Right hindlimb (tissue), 1 donor: ENCODE data around the gene ERICH2.
"Not testable (repeated sequence)": the region's sequence is repeated elsewhere in the genome, so short reads cannot be mapped to it uniquely, and the experiment has no call there.

ENCODE experiments used
- DNase-seq: peaks from one replicate; pipeline ENCODE4 v3.0.0-alpha.2; 2018

ERICH2 gene, protein sequence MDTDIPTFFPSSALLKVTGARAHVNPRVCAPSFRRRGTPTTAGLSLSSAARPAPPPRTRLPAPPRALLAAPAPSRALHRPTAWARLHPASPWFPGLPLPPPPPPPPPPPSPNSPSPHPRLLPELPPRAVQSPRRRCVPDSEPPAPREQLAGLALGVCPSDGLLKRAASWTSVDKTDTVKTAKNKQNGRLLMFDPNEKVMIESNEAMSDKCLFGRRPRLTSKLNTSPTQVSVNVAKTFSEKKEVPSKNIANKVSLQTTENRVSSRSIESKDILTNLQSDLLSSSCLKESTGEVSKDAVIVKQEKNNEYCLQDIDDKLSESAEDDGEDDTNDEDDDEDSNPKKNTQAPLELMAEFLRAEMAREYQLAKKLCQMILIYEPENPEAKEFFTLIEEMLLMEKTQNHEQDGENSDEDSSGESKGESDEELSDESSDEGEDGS

DNA sequence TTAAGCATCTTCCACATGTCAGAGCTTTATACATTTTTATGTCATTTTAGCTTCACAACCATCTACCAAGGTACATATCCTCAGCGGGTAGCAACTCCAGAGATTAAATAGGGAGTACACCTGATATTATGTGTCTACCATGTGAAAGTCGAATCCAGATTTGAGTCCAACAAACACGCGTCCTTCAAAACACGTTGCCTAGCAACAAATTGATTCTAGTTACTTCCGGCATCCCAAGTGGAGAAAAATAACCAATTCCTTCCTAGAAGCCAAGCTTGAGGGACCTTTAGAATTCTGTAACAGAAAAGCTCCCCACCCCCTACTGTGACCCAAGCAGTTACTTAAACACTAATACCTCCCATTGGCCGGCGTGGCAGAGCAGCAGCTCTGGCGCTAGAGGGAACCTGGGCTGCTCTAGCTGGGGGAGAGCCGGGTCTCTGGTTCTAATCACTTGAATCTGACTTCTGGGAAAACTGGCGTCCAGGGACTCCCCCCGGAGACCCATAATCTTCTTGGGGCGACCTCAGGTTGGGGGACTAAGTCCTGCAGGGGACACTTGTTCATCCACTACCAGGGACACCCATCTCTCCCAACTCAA is at the start of gene ERICH2:
Gene ERICH2, plus strand, starts transcription at position 371 of the 598 bp plus-strand sequence. CDS start 304 bp downstream, outside the sequence.
- peak; percentile 58 for DNase-seq

DNA sequence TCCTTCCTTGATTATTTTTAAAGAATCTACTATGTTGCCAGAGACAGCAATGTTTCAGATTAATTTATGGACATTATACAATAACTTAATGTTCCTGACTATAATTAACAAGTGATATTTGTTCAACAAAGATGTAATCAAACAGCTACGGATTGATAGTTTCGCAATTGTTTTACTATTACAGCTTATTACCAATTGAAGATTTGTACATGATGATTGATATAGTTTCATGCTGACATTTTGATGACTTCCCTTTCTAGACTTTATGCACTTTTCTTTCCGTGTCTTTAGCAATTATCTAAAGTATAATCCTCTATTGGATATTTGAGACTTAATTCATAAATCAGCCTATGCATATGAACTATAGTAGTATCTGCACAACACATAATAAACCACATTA is 48.5 kb upstream of the ERICH2 start:
- no peak for DNase-seq

DNA sequence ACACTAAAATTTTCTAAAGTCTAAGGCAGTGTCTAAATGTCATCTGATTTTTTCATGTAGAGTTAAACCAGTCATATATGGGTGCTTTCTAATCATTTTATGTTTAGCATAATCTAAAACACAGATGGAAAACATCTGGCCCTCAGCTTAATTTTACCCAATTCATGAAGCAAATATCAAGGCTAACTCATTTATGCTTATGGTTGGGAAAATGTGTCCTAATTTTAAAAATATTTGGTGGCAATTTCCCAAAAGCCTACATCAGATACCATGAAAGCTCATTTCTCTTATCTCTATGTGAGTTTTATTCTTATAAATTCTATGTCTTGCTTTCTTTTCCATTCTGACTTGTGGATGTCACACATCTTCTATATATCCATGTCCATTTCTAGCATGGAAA is 47.9 kb upstream of the ERICH2 start:
- no peak for DNase-seq

DNA sequence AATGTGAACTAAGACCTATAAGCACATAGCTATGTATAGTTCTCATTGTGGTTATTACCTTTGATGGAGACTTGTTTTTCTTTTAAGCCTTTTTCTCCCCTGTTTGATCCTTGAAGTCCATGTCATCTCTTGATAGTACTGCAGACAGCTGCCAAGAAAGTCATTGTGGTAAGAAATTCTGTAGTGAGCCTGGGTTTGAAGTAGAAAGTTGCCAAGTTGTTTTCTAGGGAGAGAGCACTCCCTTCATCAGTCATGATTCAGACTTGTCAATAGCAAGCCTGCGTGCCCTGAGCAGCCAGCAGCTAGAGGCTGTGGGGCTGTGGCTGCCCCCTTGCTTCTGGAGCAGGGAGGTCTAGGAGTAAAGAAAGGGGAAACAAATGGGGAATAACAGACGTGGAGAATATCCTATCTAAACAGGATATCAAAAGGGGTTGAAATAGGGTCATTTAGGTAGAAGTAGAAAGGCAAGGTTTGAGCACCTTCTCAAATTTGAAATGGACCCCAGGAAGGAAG is 46.7 kb upstream of the ERICH2 start:
- DNase-seq = no peak

DNA sequence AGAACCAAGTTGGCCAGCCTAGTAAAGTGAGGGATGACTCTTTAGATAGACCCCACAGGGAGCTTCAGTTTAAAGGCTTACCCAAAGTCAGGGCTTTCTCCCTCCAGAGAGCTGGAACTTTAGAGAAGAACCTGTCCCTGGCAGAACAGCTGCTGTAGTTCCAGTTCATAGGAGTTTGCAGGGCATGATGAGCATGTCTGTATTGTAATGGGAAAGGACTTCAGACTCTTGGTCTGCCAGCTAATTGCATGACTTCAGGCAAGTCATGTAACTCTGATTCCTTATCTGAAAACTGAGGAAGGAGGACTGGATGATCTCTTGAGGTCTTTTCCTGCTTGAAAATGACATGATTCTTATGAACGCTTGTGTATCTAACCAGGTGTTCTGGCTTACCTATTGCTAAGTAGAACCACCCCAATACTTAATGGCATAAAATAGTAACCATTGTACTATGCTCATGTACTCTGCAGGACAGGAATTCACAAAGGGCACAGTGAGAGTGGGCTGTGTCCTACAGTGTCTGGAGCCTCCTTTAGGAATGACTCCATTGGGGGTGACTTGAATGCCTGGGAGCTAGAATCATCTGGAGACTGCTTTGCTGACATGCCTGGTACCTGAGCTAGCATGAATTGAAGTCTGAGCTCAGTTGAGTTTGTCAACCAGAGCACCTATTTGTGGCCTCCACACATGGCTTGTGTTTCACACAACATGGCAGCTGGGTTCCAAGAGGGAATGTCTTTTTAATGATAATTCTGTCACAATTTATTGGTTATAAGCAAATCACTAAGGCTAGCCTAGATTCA is 36.2 kb upstream of the ERICH2 start:
- no peak for DNase-seq

DNA sequence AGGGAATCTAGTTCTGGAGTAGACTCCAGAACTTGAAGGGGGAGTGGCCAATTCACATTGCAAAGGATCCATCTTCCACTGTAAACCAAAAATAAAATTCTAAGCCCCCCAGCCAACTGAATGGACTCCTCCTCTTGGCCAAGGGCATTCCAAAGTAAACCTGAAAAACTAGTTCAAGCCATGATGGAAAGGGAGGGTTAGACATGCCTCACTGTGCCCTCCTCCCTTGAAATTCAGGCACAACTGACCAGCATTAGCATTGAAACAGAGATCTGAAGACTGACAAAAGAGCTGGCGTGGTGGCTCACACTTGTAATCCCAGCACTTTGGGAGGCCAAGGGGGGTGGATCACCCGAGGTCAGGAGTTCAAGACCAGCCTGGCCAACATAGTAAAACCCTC is 35.6 kb upstream of the ERICH2 start:
- DNase-seq = not testable (repeated sequence)

DNA sequence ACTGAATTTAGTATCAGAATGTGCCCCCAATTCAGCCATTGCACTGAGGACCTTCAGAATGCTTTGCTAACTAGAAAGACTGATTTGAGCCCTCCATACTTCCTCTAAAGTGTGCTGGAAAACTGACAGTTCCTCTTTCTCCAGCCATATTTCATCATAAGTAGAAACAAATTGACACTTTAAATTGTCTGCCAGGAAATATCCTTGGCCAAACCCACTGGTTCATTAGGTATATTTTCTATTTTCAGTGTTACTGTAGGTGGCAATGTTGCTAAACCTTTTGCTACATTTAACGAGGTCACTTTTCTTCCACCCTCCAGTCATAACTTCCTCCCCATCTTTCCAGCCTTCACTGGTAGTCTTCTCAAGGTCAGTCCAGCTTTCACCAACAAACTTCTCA is 33.5 kb upstream of the ERICH2 start:
- DNase-seq = no peak

DNA sequence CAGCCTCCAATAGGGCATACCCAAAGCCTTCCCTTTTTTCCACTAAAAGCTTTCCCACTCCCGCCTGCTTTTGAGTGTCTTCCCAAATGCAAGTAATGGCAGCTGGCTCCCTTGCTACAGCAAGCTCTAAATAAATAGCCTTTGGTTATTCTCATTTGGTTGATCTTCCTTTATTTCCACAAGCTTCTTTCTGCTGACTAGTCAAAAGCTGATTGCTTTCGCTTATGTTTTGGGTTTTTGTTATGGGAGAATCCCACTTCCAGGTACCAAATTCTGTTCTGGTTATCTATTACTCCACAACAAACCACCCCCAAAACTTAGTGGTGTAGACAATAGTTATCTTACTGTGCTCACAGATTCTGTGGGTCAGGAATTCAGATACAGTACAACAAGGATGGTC is 32.8 kb upstream of the ERICH2 start:
- DNase-seq = no peak

DNA sequence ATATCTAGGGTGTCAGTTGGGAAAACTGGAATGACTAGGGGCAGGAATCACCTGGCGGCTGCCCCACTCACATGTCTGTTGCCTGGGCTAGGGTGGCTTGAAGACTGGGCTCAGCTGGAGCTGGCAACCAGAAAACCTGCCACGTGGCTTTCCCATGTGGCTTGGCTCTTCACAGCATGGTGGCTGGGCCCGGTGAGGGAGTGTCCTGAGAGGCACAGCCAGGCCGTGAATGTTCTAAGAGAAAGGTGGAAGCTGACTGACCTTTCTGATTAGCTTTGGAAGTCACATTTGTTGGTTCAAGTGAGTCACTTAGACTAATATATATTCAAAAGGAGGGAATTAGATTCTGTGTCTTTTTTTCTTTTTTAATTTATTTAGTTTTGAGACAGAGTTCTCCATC is 32.4 kb upstream of the ERICH2 start:
- no peak for DNase-seq

DNA sequence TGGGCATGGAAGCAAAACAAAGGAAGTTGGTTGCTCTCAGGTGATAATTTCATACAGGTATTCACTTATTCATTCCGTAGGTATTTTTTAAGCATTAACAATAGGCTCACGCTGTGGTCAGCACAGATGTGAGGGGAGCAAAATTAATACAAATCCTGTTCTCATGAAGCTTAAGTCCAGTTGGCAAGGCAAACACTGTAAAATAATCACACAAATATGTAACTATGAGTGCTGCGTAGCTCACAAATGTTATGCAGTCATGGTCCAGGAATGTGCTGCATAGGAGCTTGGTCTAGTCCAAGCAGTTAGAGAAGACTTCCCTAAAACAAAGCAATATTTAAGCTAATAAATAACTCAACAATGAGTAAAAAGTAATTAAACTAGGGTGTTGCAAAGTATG is 31.1 kb upstream of the ERICH2 start:
- no peak for DNase-seq

DNA sequence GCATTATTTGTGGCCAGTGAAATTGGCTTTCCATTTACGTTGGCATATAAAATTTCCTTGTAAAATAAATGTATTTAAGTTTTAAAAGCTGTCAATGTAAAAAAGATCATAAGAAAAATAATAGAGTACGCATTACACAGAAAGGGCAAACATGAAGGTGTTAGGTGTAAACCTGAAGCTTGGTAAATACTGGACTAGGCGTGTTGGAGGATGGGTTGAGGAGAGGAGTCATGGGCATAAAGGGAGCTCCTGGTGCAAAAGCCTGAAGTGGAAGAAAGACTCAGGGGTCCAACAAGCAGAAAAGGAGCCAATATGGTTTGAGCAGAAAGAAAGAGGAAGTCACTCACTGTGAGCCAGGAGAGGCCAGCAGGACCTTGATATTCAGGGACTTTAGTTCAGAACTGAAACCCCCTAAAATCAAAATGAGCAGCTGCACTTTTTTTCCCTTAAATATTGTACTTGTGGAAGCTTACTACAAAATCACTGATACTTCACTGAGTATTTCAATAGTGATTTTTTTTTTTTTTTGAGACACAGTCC is 30.6 kb upstream of the ERICH2 start:
- no peak for DNase-seq

DNA sequence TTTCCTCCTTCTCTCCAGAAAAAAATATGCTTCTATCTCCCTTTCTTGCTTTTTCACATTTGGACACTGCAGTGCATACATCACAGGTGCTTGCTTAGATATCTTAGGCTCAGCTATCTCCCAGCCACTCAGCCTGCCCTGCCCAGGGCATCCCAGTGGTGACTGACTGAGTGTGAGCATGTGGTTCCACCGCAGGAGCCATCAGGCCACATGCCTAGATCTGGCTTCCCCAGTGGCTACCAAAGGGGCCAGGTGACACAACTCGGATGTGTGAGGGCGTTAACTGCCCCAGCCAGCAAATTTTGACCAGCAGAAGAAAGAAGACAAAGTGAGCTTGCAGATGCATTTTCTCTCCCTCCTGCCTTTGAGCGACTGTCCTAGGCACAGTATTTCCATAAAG is 29.5 kb upstream of the ERICH2 start:
- no peak for DNase-seq

DNA sequence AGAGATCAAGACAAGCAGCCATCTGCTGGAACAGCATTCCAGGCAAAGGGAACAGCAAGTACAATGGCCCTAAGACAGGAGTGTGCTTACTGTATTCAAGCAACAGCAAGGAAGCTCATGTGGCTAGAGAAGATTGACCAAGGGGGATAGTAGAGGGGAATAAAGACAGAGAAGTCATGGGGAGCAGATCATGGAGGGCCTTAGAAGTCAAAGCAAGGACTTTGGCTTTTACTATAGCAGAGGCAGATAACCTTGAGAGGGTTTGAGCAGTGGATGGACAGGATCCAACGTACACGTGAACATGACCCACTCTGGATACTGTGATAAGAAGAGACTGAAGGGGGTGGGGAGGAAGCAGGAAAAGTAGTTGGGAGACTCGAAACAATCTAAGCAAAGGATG is 28.2 kb upstream of the ERICH2 start:
- no peak for DNase-seq

DNA sequence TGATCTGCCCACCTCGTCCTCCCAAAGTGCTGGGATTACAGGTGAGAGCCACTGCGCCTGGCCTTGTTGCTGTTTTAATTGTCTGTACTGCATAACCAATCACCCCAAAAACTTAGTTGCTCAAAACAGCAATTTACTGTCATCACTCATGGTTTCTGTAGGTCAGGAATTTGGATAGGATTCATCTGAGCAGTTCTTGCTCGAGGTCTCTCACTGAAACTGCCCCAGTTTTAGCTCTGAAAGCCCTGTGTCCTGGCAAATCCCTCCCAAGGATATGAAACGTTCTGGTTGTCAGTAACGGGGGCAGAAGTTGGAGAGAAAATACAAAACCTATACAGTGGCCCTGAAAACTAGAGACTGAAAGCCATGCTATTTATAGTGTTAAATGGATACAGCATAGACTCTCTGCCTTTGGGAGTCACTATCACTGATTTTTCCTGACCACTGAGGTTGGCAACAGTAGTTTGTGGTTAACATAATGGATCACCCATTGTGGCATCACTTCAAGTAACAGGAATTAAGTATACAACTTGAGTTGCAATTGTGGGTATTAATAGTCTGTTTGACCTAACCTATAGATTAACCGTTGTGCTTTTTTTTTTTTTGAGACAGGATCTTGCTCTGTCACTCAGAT is 27.2 kb upstream of the ERICH2 start:
- no peak for DNase-seq

DNA sequence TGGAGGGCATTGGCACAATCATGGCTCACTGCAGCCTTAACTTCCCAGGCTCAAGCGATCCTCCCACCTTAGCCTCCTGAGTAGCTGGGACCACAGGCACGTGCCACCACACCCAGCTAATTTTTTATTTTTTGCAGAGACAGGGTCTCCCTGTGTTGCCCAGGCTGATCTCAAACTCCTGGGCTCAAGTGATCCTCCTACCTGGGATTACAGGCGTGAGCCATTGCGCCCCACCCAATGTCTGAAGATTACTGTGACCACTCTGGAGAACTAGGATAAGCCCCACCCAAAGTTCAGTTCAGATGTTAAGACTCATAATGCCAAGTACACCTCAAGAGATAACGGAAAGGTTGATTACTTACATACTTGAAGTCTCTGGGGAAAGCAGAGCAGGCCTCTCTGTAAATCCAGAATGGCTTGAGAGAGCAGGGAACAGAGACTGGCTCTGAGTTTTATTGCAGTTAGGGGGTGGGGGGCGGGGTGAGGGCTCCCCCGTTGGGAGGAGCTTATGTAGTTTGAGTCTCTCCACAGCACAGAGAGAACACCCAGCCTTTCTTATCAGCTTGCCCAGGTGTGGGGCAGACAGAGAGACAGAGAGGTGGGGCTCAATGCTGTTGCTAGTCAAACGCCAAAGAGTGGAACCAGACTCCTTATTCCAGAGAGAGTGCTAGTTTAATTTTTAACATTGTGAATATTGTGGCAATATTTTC is 26.5 kb upstream of the ERICH2 start:
- DNase-seq = no peak

DNA sequence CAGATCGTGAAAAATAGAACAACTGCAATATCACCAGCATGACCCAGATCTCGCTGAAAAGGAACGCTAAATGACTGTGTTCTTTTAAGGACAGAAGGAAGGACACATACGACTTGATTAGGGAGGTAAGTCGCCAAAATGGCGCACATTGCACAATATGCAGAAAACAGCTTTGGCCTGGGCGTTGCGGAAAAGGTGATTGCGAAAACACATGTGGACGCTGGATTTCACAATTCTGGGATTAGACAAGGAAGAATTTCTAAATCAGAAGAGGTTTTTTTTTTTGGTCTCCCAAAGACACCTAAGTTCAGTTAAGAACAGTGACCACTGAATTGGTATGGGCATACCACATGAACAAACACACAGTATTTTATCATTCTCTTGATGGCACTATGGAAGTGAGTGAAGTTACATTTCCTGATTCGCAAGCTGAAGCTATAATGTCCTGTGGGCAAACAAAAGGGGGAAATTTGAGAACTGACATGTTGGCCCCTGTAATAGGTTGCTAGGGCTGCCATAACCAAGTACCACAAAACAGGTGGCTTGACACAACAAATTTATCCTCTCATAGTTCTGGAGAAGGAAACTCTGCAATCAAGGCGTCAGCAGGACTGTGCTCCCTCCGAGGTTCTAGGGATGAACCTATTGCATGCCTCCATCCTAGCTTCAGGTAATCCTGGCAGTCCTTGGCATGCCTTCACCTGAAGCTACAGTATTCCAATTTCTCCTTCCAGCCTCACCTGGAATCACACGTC is 25.8 kb upstream of the ERICH2 start:
- no peak for DNase-seq

DNA sequence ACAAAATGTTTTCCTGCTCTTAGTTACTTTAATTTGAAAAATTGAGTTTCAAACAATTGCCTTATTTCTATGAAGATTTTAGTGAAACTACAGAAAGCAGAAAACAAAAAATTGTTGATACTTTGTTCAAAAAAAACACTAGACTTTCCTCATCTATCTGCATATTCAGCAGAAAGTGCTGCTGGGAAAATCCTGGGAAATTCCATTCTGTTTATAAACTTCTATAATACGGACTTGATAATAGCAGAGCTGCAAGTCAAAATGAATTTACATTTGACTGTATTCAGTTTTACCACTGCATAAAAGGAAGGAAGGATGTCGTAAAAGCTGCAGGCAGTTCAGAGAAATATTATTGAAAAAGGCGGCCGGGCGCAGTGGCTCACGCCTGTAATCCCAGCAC is 24.9 kb upstream of the ERICH2 start:
- no peak for DNase-seq

DNA sequence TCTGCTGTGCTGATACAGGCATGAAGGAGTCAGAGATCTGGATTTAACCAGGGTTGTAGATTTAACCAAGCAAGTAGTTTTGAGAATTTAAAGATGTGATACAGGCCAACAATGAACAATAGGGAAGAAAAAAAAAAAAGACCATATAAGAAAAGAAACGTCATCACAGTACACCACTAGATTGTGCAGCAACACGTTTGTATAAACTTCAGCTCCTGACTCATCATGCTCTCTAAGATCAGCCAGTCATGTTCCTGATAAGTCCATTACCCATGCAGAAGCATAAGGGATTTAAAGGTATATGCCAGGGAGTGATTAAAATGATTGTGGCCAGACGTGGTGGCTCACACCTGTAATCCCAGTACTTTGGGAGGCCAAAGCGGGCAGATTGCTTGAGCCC is 22.3 kb upstream of the ERICH2 start:
- DNase-seq = no peak

DNA sequence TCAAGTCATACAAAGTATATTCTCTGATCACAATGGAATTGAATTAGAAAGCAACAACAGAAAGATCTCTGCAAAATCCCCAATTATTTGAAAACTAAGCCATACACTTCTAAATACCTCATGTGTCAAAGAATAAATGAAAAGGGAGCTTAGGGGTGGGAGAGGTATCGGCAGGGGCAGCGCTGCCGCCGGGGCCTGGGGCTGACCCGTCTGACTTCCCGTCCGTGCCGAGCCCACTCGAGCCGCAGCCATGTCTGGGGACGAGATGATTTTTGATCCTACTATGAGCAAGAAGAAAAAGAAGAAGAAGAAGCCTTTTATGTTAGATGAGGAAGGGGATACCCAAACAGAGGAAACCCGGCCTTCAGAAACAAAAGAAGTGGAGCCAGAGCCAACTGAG is 18.6 kb upstream of the ERICH2 start:
- DNase-seq = not testable (repeated sequence)

DNA sequence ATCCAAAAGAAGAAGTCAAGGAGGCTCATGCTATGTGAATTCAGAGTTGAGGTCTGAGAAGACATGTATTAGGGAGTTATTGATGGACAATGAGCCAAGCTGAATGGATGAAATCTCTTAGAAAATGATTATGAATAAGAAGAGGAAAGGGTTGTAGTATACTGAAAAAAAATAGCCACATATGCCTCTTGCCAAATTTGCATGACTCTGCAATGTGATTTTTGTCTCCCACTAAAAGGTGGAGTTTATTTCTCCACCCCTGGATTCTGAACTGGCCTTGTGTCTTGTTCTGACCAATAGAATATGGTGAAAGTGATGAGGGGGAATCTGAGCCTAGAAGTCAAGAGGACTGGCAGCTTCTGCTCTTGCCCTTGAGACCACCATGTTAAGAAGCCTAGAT is 8.6 kb upstream of the ERICH2 start:
- no peak for DNase-seq

DNA sequence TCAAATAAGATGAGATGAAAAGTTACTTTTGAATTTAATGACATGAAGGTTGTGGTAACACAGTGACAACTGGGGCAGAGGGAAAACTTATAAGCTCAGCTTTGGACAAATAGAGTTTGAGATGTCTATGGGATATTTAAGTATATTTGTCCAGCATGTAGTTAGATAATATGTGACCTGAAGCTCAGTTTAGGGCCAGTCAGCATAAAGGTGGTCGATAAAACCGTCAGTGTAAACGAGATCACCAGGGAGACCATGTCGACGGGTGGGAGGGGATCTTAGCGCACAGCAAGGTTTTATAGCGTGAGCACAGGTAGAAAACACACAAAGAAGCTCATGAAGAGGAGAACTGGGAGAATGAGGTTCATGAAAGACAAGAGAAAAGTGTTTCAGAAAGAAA is 7.4 kb upstream of the ERICH2 start:
- DNase-seq = no peak
